Activated T-helper 1 cell treated with anti-CD3 and anti-CD28 coated beads, Interleukin-12 subunit alpha, Interleukin-12 subunit beta, Interleukin-2, Interleukin-4 antibody, amounts not matched to agents 30 ng/mL and 10 ng/mL and 1 ng/mL, durations not matched to agents 14 hours and 24 hours and 36 hours (primary cell): Measurements from ENCODE around the gene KBTBD2. TPM values are rescaled to one million over a fixed set of nuclear protein-coding genes. Genes with fewer than 3 reads are reported as not detected.
"Not testable (repeated sequence)": the region's sequence is repeated elsewhere in the genome, so short reads cannot be mapped to it uniquely, and the experiment has no call there.

ENCODE experiments used
- DNase-seq: peaks from one replicate; pipeline ENCODE4 v3.0.0; 2021; ENCODE audit warnings: low spot score
- H3K27ac Mint-ChIP-seq: one replicate; pipeline ENCODE4 v1.8.0; 2021; ENCODE audit warnings: mild to moderate bottlenecking, mixed read lengths
- H3K27me3 Mint-ChIP-seq: one replicate; pipeline ENCODE4 v1.8.0; 2022; ENCODE audit warnings: mild to moderate bottlenecking, moderate library complexity, mixed read lengths; ENCODE audit not compliant: insufficient read depth
- H3K36me3 Mint-ChIP-seq: one replicate; pipeline ENCODE4 v1.8.0; 2021; ENCODE audit warnings: low read depth, mixed read lengths
- H3K4me1 Mint-ChIP-seq: one replicate; pipeline ENCODE4 v1.8.0; 2021; ENCODE audit warnings: low read depth, mixed read lengths
- H3K4me3 Mint-ChIP-seq: one replicate; pipeline ENCODE4 v1.8.0; 2021; ENCODE audit warnings: mild to moderate bottlenecking, moderate library complexity, mixed read lengths
- H3K9me3 Mint-ChIP-seq: one replicate; pipeline ENCODE4 v1.8.0; 2021; ENCODE audit warnings: mixed read lengths
- intact Hi-C: fragments of 100-400 bp; cut with micrococcal nuclease; formaldehyde crosslinking; loops from one replicate; pipeline ENCODE4 v1.15.1; 2024
- total RNA-seq: library from RNA; stranded (reverse); gene quantifications from 2 replicates; pipeline ENCODE4 v1.2.3, GENCODE V29; 2022

The KBTBD2 gene
- total RNA-seq = 29.0 and 34.0 TPM in 2 replicates

DNA sequence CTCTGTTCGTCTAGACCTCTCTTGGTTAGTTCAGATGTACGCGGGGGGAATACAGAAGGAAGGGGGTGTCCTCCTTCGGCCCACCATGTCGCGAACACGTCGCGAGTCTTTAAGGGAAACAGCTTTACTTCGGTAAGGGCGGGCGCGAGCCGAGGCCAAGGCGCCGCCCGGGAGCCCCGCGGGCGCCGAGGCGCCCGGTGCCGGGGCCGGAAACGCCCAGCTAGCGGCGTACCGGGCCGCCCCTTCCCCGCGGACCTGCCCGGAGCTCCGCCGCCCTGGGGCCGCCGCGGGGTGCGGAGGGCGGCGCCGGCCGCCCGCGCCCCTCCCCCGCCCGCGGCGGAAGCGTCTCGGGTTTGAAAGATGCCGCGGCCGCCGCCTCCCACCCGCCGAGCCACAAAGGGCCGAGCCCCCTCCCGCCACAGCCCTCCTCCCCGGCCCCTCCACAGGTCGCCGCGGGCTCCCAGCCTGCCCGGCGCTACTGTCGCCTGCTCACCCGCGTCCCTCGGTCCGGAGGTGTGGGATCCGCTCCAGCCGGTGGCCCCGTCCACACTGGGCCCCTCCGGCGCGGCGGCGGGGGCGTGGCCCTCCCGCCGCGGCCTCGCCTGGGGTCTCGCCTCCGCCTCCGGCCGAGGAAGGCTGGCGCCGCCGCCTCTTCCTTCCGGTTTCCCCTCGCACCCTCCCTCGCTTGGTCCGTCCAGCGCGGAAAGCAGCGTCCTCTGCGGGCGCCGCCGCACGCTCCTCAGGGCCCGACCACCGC is at the start of gene KBTBD2:
Gene KBTBD2, minus strand, starts transcription at position 718 of the 757 bp plus-strand sequence. CDS start 12,156 bp downstream, outside the sequence.
- DNase-seq = peak; percentile 78
- peaks cover 18% of the 10 kb centered on the region for H3K36me3 Mint-ChIP-seq
- H3K27ac Mint-ChIP-seq = peak within 1 kb of the TSS; percentile 99
- H3K4me1 Mint-ChIP-seq = peaks cover 67% of the 10 kb centered on the region
- H3K27me3 Mint-ChIP-seq = peaks cover 2% of the 10 kb centered on the region
- H3K4me3 Mint-ChIP-seq = peak within 1 kb of the TSS; percentile 90
- intact Hi-C loops = loop anchor here (2.0 kb wide), 1 partner anchor 90 kb away; no protein-coding TSS in a partner anchor
- no peaks in the 10 kb centered on the region for H3K9me3 Mint-ChIP-seq

- DNase-seq = no peak
- Mint-ChIP-seq H3K27ac (peak overlapping the region; percentile 65), H3K4me1 (peaks cover 29% of the 10 kb centered on the region), H3K36me3 (peaks cover 17% of the 10 kb centered on the region), H3K9me3 (peaks cover 6% of the 10 kb centered on the region), H3K4me3 (peak overlapping the region; percentile 91), H3K27me3 (peaks cover 9% of the 10 kb centered on the region)
- intact Hi-C loops = loop anchor here (5.0 kb wide), 1 partner anchor 214 kb away; no protein-coding TSS in a partner anchor
These were observed 49.6 kb upstream of the KBTBD2 start for GRCh38 chr7:32941181-32941580.

GRCh38 chr7:32937344-32938174 is 46.0 kb upstream of the KBTBD2 start:
- H3K4me1 Mint-ChIP-seq = peaks cover 22% of the 10 kb centered on the region
- H3K4me3 Mint-ChIP-seq = no peak overlapping the region
- H3K27me3 Mint-ChIP-seq = peaks cover 2% of the 10 kb centered on the region
- no peak for DNase-seq
- H3K9me3 Mint-ChIP-seq = no peaks in the 10 kb centered on the region
- intact Hi-C loops = no loop called here
- H3K36me3 Mint-ChIP-seq = peaks cover 17% of the 10 kb centered on the region
- no peak overlapping the region for H3K27ac Mint-ChIP-seq

DNA sequence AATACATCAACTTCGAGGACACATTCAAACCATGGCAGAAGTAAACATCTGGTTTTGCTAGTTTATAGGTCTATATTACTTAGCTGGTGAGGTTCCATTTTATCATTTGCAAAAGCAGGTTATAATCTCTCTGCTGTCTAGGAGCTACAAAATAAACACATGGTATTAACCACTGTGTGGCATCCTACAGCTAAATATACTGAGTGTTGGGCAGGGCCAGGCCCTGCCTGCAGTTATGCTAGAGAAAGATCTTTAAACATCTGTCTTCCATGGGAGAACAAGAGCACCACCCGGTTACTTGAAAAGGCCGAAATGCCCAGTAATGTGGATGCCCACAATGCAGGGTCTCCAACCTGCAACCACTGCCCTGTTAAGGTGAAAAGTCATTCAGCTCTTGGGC is 45.1 kb upstream of the KBTBD2 start:
- Mint-ChIP-seq H3K4me3 (no peak overlapping the region), H3K27ac (no peak overlapping the region), H3K27me3 (no peaks in the 10 kb centered on the region), H3K36me3 (peaks cover 13% of the 10 kb centered on the region), H3K9me3 (no peaks in the 10 kb centered on the region), H3K4me1 (peaks cover 15% of the 10 kb centered on the region)
- intact Hi-C loops = no loop called here
- no peak for DNase-seq

- H3K4me3 Mint-ChIP-seq = no peak overlapping the region
- no peak for DNase-seq
- intact Hi-C loops = no loop called here
- H3K27ac Mint-ChIP-seq = no peak overlapping the region
- H3K36me3 Mint-ChIP-seq = peaks cover 8% of the 10 kb centered on the region
- H3K4me1 Mint-ChIP-seq = peaks cover 7% of the 10 kb centered on the region
- no peaks in the 10 kb centered on the region for H3K9me3 Mint-ChIP-seq
- H3K27me3 Mint-ChIP-seq = no peaks in the 10 kb centered on the region
These were observed 44.0 kb upstream of the KBTBD2 start for GRCh38 chr7:32935558-32935957.

GRCh38 chr7:32930378-32930777 is 38.8 kb upstream of the KBTBD2 start:
- no peak overlapping the region for H3K4me3 Mint-ChIP-seq
- no peaks in the 10 kb centered on the region for H3K27me3 Mint-ChIP-seq
- H3K27ac Mint-ChIP-seq = no peak overlapping the region
- H3K9me3 Mint-ChIP-seq = no peaks in the 10 kb centered on the region
- no peak for DNase-seq
- intact Hi-C loops = no loop called here
- peaks cover 23% of the 10 kb centered on the region for H3K36me3 Mint-ChIP-seq
- no peaks in the 10 kb centered on the region for H3K4me1 Mint-ChIP-seq

DNA sequence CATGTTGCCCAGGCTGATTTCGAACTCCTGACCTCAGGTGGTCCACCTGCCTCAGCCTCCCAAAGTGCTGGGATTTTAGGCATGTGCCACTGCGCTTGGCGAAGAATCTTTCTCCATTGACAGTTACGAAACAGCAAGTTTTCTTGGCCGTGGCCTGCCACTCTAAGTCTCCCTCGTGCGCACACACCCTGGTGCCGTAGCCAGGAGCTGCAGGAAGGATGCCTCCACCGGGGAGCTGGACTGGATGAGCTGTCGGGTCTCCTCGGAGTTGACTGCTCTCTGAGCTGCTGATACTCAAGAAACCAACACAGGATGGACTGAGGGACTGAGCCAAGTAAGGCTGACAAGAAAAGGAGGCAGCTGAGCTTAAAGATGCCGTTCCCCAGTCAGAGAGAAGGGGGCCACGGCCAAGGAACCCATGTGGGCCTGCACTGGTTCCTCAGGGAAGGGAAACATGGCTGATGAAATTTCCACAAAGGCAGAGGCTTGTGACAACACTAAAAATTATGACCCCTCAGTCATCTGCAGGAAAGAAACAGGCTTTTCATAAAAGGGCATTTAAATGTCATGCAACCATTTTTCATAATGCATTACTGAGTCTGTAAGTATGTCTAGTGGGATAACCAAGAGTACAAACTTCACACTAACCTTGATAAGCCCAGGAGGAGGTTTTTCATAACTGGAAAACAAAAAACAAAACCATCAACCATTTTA is 38.0 kb upstream of the KBTBD2 start:
- Mint-ChIP-seq H3K4me3 (no peak overlapping the region), H3K9me3 (no peaks in the 10 kb centered on the region)

GRCh38 chr7:32928785-32929298 is 37.3 kb upstream of the KBTBD2 start:
- Mint-ChIP-seq H3K4me1 (no peaks in the 10 kb centered on the region), H3K4me3 (no peak overlapping the region), H3K27ac (no peak overlapping the region), H3K9me3 (no peaks in the 10 kb centered on the region), H3K27me3 (no peaks in the 10 kb centered on the region), H3K36me3 (peaks cover 28% of the 10 kb centered on the region)
- no peak for DNase-seq
- intact Hi-C loops = no loop called here

More for the DNA sequence above, 38.0 kb upstream of the KBTBD2 start:
- H3K27me3 Mint-ChIP-seq = no peaks in the 10 kb centered on the region
- no peak overlapping the region for H3K27ac Mint-ChIP-seq
- no peaks in the 10 kb centered on the region for H3K4me1 Mint-ChIP-seq
- peaks cover 27% of the 10 kb centered on the region for H3K36me3 Mint-ChIP-seq
- DNase-seq = no peak
- intact Hi-C loops = no loop called here

GRCh38 chr7:32921896-32922295 is 30.3 kb upstream of the KBTBD2 start:
- H3K27me3 Mint-ChIP-seq = no peaks in the 10 kb centered on the region
- H3K36me3 Mint-ChIP-seq = peaks cover 24% of the 10 kb centered on the region
- H3K4me3 Mint-ChIP-seq = no peak overlapping the region
- intact Hi-C loops = no loop called here
- no peak for DNase-seq
- H3K4me1 Mint-ChIP-seq = no peaks in the 10 kb centered on the region
- no peak overlapping the region for H3K27ac Mint-ChIP-seq
- no peaks in the 10 kb centered on the region for H3K9me3 Mint-ChIP-seq

GRCh38 chr7:32916994-32917393 is 25.4 kb upstream of the KBTBD2 start:
- H3K36me3 Mint-ChIP-seq = peaks cover 21% of the 10 kb centered on the region
- H3K4me3 Mint-ChIP-seq, DNase-seq, H3K27me3 Mint-ChIP-seq, H3K9me3 Mint-ChIP-seq, intact Hi-C loops, H3K27ac Mint-ChIP-seq: not testable (repeated sequence)
- H3K4me1 Mint-ChIP-seq = peaks cover 13% of the 10 kb centered on the region

- no peaks in the 10 kb centered on the region for H3K27me3 Mint-ChIP-seq
- H3K36me3 Mint-ChIP-seq = peaks cover 18% of the 10 kb centered on the region
- no peak for DNase-seq
- H3K27ac Mint-ChIP-seq = no peak overlapping the region
- no peak overlapping the region for H3K4me3 Mint-ChIP-seq
- intact Hi-C loops = no loop called here
- H3K4me1 Mint-ChIP-seq = peaks cover 13% of the 10 kb centered on the region
- no peaks in the 10 kb centered on the region for H3K9me3 Mint-ChIP-seq
These were observed 24.4 kb upstream of the KBTBD2 start for GRCh38 chr7:32916006-32916405.

- intact Hi-C loops = no loop called here
- H3K36me3 Mint-ChIP-seq = peaks cover 18% of the 10 kb centered on the region
- no peak overlapping the region for H3K4me3 Mint-ChIP-seq
- H3K4me1 Mint-ChIP-seq = peaks cover 13% of the 10 kb centered on the region
- DNase-seq = no peak
- H3K9me3 Mint-ChIP-seq = no peaks in the 10 kb centered on the region
- no peaks in the 10 kb centered on the region for H3K27me3 Mint-ChIP-seq
- no peak overlapping the region for H3K27ac Mint-ChIP-seq
These were observed 23.5 kb upstream of the KBTBD2 start for GRCh38 chr7:32915041-32915536.
